Stimulated activated CD4-positive, alpha-beta T cell treated with anti-CD3 and anti-CD28 coated beads, Interleukin-2, amount 100 ng/mL, for 48 hours (primary cell): ENCODE results near the gene MRPL21.
"Not testable (repeated sequence)": the region's sequence is repeated elsewhere in the genome, so short reads cannot be mapped to it uniquely, and the experiment has no call there.

Source experiments
- DNase-seq, 2 donors: peaks; one replicate each; pipeline ENCODE4 v3.0.0-alpha.2; 2020

The MRPL21 gene

DNA sequence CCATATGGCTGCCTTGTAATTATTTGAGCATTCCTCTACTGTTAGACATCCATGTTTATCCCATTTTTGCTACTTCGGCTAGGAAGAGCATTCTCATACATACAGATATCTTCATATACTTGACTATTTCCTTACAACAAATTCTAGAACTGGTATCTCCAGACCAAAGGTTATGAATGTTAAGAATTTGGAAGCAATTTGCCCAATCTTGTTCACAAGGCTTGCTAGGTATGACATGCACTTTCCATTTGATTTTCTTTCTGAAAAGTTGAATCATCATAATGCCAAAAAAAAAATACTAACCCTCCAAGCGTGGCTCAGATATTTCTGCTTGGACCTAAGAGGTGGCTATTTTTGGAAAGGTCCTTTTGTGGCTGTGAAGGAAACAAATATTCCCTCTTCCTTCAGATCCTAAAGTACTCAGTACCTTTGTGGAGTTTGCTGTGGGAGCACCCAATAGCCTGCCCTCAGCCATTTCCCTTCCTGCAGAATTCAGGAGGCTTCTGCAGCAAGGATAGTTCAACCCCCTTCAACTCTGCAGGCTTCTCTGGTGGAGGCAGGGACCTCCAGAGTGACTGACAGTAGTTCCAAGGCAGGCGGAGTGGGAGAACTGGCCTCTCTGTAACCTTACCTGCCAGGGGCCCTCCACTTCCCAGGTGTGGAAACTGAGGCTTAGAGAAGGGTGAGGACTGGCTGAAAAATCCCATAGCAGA lies 39.9 kb downstream of the MRPL21 start:
- no peak for DNase-seq

GRCh38 chr11:68862421-68862820 lies 41.2 kb downstream of the MRPL21 start:
- DNase-seq = no peak

- no peak for DNase-seq
Observed at GRCh38 chr11:68859123-68859522, 44.5 kb downstream of the MRPL21 start.

GRCh38 chr11:68857037-68857586 lies 46.5 kb downstream of the MRPL21 start:
- no peak for DNase-seq

DNA sequence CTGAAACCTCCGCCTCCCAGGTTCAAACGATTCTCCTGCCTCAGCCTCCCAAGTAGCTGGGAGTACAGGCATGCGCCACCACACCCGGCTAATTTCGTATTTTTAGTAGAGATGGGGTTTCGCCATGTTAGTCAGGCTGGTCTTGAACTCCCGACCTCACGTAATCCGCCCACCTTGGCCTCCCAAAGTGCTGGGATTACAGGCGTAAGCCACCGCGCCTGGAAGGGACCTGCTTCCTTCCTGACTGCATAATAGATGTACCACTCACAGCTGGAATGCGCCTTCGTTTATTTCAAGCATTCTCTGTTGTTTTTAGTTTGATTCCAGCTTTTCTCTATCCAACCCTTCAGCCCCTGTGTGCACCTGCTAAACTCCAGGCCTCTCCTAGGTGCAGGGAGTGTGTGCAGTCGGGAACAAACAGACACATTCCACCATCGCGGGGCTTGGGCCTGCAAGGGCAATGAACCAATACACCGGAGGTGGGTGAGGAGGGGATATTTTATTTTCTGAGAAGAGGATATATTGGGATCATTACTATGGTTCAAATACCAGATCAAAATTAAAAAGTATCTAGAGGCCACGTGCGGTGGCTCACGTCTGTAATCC lies 47.1 kb downstream of the MRPL21 start:
- not testable (repeated sequence) for DNase-seq

DNA sequence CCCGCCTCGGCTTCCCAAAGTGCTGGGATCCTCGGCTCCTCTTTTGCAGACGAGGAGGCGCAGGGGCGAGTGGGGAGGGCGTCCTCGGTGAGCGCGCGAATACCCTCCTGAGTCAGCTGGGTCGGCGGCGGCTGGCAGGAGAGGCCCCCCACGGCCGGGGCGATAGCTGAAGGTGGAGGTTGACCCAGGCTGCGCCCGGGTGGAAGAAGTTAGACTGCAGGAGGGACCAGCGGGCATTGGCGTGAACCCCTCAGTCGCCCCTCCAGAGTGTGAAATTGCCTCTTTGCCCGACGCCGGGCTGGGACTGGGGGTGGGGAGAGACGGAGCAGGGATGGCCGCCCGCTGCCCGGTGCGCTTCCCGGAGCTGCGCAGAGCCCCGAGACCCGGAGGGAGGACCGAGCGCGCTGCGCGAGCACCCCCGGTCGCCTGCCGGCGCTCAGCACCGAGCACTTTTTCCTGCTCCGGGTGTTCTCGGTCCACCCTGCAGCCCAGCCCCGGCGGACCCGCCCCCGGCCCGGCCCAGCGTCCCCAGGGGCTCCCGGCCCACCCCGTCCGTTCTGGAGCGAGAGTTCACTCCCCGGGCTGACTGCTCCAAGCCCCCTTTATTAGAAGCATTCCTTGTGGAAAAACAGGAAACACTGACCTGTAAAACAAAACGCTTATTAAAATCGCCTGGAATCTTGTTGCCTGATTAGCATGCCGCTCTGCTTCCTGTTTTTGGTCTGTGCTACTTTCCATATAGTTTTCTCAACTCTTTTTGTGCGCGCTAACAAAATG lies 48.2 kb downstream of the MRPL21 start:
- no peak for DNase-seq

DNA sequence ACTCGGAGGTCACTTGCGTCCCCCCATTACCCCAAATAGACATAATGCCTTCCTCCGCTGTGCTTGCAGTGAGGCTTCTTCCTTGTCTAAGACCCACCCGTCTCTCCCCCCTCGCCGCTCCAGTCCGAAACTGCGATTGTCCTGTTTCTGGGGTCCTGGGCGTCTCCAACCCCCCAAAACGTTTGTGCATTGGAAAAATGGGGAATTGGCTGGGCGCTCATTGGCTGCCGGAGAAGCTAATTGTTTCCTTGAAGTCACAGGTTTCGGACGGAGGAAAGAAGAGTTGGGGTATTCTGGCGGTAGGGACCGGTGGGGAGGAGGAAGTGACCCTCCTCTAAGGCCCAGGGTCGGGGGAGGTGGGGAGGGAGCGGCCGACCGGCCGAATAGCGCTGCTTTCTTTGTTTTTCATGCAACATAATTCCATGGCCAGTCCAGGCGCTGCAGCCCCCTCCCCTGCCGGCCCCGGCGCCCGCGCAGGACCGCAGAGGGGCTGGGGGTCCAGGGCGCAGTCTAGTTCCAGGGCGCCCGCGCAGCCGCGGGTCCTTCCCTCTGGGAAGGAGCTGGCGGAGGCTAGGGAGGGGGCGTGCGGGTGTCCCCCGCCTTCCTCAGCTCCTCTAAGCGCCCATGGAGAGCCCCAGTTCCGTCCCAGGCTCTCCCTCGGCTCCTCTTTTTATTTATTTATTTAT lies 49.2 kb downstream of the MRPL21 start:
- DNase-seq = no peak

DNA sequence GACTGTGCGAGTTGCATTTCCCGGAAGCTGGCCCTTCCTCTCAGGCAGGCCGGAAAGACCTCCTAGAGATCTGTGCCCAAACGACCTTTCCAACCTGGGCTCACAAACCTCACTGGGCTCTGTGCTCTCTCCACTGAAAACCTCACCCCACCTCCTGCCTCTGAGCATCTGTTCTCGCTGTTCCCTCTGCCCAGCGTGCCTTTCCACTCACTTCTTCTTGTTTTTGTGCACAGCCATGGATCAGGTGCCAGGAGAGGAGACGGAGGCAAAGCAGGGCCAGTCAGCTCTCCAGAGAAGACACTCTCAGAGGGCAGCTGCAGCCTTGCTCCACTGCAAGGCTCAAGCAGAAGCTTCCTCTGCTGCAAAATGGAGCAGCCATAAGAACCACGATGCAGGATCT lies 51.0 kb downstream of the MRPL21 start:
- DNase-seq = no peak

DNA sequence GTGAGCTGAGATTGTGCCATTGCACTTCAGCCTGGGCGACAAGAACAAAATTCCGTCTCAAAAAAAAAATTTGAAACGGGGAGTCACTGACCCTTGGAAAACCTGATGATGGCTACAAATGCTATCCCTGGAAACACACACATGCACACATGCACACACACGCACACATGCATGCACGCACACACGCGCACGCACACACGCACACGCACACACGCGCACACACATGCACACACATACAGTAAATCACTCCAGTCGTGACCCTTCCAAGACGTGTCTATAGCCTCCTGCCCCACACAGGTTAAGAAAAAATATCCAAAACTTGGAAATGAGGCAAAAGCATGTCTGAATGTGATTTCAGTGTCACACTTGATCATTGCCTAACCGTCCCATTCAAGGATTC lies 55.2 kb downstream of the MRPL21 start:
- no peak for DNase-seq

DNA sequence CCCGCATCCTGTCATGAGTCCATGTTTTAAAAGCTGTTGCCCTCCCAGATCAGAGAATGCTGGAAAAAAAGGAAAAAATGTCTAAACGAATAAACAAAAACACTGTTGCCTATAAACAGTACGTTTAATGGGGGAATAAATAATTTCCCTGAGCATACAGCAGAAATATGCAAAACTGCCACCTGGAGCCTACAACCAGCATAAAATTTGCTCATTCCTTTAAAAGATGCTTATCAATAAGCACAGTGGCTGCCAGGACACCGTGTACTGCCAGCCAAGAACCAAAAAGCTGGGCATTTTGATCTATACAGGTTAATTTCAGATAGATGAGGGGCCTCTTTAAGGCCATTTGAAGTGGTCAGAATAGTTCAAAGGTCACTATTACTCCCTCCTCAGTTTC lies 56.2 kb downstream of the MRPL21 start:
- no peak for DNase-seq

DNA sequence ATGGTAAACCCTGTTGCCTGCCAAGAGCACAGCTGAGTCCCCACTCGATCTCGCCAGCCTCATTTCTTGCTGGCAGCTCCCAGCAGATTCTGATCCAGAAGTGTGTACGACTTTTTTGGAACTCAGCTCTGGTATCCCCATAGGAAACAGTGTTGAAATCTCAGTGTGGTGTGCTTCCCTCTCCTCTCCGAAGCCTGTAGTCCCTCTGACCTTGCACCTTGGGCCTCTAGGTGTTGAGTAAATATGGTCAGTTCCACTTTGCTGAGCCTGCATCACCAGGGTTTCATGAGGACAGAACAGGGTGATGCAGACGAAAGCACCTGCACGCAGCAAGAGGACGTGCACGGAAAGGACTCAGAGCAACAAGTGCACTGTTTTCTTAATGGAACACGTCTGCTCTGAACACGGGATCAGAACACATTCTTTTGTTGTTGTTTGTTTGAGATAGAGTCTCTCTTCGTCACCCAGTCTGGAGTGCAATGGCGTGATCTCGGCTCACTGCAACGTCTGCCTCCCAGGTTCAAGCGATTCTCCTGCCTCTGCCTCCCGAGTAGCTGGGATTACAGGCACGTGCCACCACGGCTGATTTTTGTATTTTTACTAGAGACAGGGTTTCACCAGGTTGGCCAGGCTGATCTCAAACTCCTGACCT lies 58.2 kb downstream of the MRPL21 start:
- no peak for DNase-seq

- no peak for DNase-seq
Observed at GRCh38 chr11:68844801-68845200, 58.8 kb downstream of the MRPL21 start.

GRCh38 chr11:68844376-68844775 lies 59.3 kb downstream of the MRPL21 start:
- no peak for DNase-seq

GRCh38 chr11:68843703-68844312 lies 59.8 kb downstream of the MRPL21 start:
- DNase-seq = peak; percentile 65 to 69

- peak; percentile 39 for DNase-seq
Observed at GRCh38 chr11:68843052-68843561, 60.5 kb downstream of the MRPL21 start.

DNA sequence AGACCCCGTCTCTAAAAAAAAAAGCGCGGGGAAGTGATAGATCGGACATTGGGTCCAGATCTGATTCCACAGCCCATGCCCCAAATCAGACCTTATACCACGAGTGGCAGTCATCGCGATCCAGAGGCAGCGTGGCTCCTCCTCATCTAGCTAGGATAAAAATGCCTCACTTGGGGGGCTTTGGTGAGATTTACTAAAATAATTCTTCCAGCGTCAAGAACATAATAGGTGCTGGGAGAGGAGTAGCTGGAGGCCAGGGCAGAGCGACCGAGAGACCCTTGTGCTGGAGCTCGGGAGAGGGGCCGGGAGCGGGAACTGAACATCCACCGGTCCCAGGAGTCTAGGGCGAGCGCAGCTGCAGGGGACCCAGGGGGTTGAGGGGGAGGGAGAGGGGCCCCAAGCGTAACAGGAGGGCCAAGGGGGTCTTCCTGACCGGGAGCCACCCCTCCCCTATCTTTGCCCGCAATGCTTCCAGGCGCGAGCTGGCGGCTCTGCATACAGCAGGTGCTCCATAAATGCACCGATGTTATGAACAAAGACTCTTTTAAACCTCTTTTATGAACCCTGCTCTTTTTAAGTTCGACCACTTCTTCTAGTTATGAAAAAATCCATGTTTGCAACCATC lies 61.1 kb downstream of the MRPL21 start:
- no peak for DNase-seq

- peak; percentile 53 to 71 for DNase-seq
Observed at GRCh38 chr11:68841718-68842426, 61.8 kb downstream of the MRPL21 start, which contains the start of gene CPT1A. TSS of gene CPT1A (minus strand) at chr11:68841916. CDS start at chr11:68815474, 26,442 bp downstream.
